GM12891 (cell line): ENCODE measurements around the gene DENND4B.

Experiments
- POLR2A ChIP-seq: IDR thresholded peaks from 2 replicates; pipeline ENCODE4 v1.6.1; 2011; ENCODE audit warnings: low read depth, low read length, control low read depth
- POLR2AphosphoS5 ChIP-seq: IDR thresholded peaks from 2 replicates; pipeline ENCODE4 v1.6.1; 2011; ENCODE audit warnings: low read depth, low read length, control low read depth
- SPI1 ChIP-seq: IDR thresholded peaks from 2 replicates; pipeline ENCODE4 v1.6.1; 2011; ENCODE audit warnings: low read depth, low read length, control low read depth
- TAF1 ChIP-seq: IDR thresholded peaks from 2 replicates; pipeline ENCODE4 v1.6.1; 2011; ENCODE audit warnings: low read depth, low read length, control low read depth

DNA sequence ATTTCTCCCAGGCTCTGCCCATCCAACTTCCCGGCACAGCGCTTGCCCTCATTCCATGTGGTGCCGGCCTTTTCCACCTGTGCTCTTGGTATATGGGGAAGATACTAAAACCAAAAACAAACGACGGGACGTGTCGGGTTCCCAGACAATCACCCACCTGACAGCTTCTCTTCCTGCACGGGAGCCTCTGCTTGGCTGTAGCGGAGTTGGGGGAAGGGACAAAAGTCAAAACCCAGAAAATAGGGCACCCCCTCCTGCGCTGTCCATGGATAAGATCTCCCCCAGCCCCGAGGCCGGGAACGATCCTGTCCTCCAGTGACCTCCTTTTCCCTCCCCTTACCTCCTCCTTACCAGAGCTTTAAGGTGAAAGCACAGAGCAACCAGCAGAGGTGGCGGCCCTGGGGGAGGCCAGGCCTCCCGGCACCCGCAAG lies 30.3 kb upstream of the DENND4B start:
- no peak for TF ChIP-seq POLR2A
- TF ChIP-seq POLR2AphosphoS5 = no peak
- TF ChIP-seq SPI1 = no peak
- TF ChIP-seq TAF1 = no peak
